WTC11 (cell line): Measurements from ENCODE around the gene KIF19. TPM values are rescaled to one million over a fixed set of nuclear protein-coding genes. Genes with fewer than 3 reads are reported as not detected.

Experiments
- ATAC-seq: fragments of 200-7000 bp; cut with Tn5 transposase; 2 replicates; pipeline ENCODE4 v1.10.0; 2021; ENCODE audit warnings: mild to moderate bottlenecking, moderate library complexity
- CTCF ChIA-PET: fragments of 300-600 bp; sonication (Branson Sonifier 250); formaldehyde crosslinking; loops from one replicate; lab custom pipeline; 2021; ENCODE audit warnings: antibody characterized with exemption; lab: Charles Lee
- POLR2A ChIA-PET: fragments of 350-600 bp; sonication (Branson Sonifier 250); formaldehyde crosslinking; loops from one replicate; lab custom pipeline; 2021; ENCODE audit warnings: antibody characterized with exemption; lab: Charles Lee
- DNase-seq: peaks from one replicate; pipeline ENCODE4 v3.0.0; 2021; ENCODE audit warnings: low spot score
- H3K27ac Mint-ChIP-seq: 2 replicates; pipeline ENCODE4 v1.8.0; 2021; ENCODE audit warnings: mixed read lengths
- H3K27me3 Mint-ChIP-seq: 2 replicates; pipeline ENCODE4 v1.8.0; 2021; ENCODE audit warnings: low read depth, mild to moderate bottlenecking, moderate library complexity, mixed read lengths
- H3K36me3 Mint-ChIP-seq: 2 replicates; pipeline ENCODE4 v1.8.0; 2021; ENCODE audit warnings: mixed read lengths
- H3K4me1 Mint-ChIP-seq: 2 replicates; pipeline ENCODE4 v1.8.0; 2022; ENCODE audit warnings: mixed read lengths
- H3K4me3 Mint-ChIP-seq: 2 replicates; pipeline ENCODE4 v1.8.0; 2021; ENCODE audit warnings: mild to moderate bottlenecking, moderate library complexity, mixed read lengths
- H3K9me3 Mint-ChIP-seq: 2 replicates; pipeline ENCODE4 v1.8.0; 2021; ENCODE audit warnings: mixed read lengths
- CREM ChIP-seq: sonication (generic); formaldehyde crosslinking; IDR thresholded peaks from 2 replicates; pipeline ENCODE4 v1.8.1; 2022; ENCODE audit warnings: mild to moderate bottlenecking, missing genetic modification reagents, moderate library complexity
- E2F1 ChIP-seq: sonication (generic); formaldehyde crosslinking; IDR thresholded peaks from 2 replicates; pipeline ENCODE4 v1.8.0; 2022; ENCODE audit warnings: mild to moderate bottlenecking, missing genetic modification reagents
- ESRRA ChIP-seq: sonication (generic); formaldehyde crosslinking; IDR thresholded peaks from 2 replicates; pipeline ENCODE4 v1.8.1; 2022; ENCODE audit warnings: mild to moderate bottlenecking, missing genetic modification reagents, borderline replicate concordance
- FOXP4 ChIP-seq: sonication (generic); formaldehyde crosslinking; IDR thresholded peaks from 2 replicates; pipeline ENCODE4 v1.8.0; 2022; ENCODE audit warnings: mild to moderate bottlenecking, missing genetic modification reagents
- GTF2I ChIP-seq: fragments of 250-450 bp; sonication (Bioruptor Pico); conservative IDR thresholded peaks from 2 replicates; pipeline ENCODE4 v1.4.0; 2021; ENCODE audit warnings: mild to moderate bottlenecking
- IRF2 ChIP-seq: sonication (generic); formaldehyde crosslinking; IDR thresholded peaks from 2 replicates; pipeline ENCODE4 v1.8.0; 2022; ENCODE audit warnings: low read depth, missing genetic modification reagents, borderline replicate concordance
- JUN ChIP-seq: sonication (generic); formaldehyde crosslinking; IDR thresholded peaks from 2 replicates; pipeline ENCODE4 v1.8.0; 2023; ENCODE audit warnings: mild to moderate bottlenecking, missing genetic modification reagents
- MAX ChIP-seq: sonication (generic); formaldehyde crosslinking; IDR thresholded peaks from 2 replicates; pipeline ENCODE4 v1.8.0; 2022; ENCODE audit warnings: mild to moderate bottlenecking, missing genetic modification reagents
- MYBL2 ChIP-seq: sonication (generic); formaldehyde crosslinking; IDR thresholded peaks from 2 replicates; pipeline ENCODE4 v1.8.1; 2023; ENCODE audit warnings: mild to moderate bottlenecking, moderate library complexity, missing genetic modification reagents
- NR1H2 ChIP-seq: sonication (generic); formaldehyde crosslinking; IDR thresholded peaks from 2 replicates; pipeline ENCODE4 v1.9.0; 2021; ENCODE audit warnings: mild to moderate bottlenecking, moderate library complexity, missing genetic modification reagents
- PREB ChIP-seq: sonication (generic); formaldehyde crosslinking; IDR thresholded peaks from 2 replicates; pipeline ENCODE4 v1.8.1; 2022; ENCODE audit warnings: mild to moderate bottlenecking, missing genetic modification reagents, moderate library complexity, borderline replicate concordance
- RELA ChIP-seq: sonication (generic); formaldehyde crosslinking; IDR thresholded peaks from 2 replicates; pipeline ENCODE4 v1.8.1; 2022; ENCODE audit warnings: missing genetic modification reagents, mild to moderate bottlenecking, borderline replicate concordance
- SMAD4 ChIP-seq: sonication (generic); formaldehyde crosslinking; IDR thresholded peaks from 2 replicates; pipeline ENCODE4 v1.8.0; 2022; ENCODE audit warnings: mild to moderate bottlenecking, missing genetic modification reagents
- SOX15 ChIP-seq: fragments of 250-450 bp; sonication (Bioruptor Pico); IDR thresholded peaks from 2 replicates; pipeline ENCODE4 v1.9.0; 2021; ENCODE audit warnings: mild to moderate bottlenecking
- ZBTB21 ChIP-seq: sonication (generic); formaldehyde crosslinking; IDR thresholded peaks from 2 replicates; pipeline ENCODE4 v1.8.1; 2023; ENCODE audit warnings: mild to moderate bottlenecking, missing genetic modification reagents, borderline replicate concordance
- ZMAT4 ChIP-seq: fragments of 250-450 bp; sonication (Bioruptor Pico); IDR thresholded peaks from 2 replicates; pipeline ENCODE4 v1.9.0; 2021; ENCODE audit warnings: mild to moderate bottlenecking
- ZNF281 ChIP-seq: sonication (generic); formaldehyde crosslinking; IDR thresholded peaks from 2 replicates; pipeline ENCODE4 v1.8.0; 2023; ENCODE audit warnings: mild to moderate bottlenecking, missing genetic modification reagents
- ZNF317 ChIP-seq: sonication (generic); formaldehyde crosslinking; IDR thresholded peaks from 2 replicates; pipeline ENCODE4 v1.8.1; 2023; ENCODE audit warnings: low read depth, mild to moderate bottlenecking, moderate library complexity, missing genetic modification reagents, borderline replicate concordance
- ZNF396 ChIP-seq: fragments of 250-450 bp; sonication (Bioruptor Pico); IDR thresholded peaks from 2 replicates; pipeline ENCODE4 v1.8.0; 2021; ENCODE audit warnings: mild to moderate bottlenecking, moderate library complexity, borderline replicate concordance
- ZNF423 ChIP-seq: fragments of 250-450 bp; sonication (Bioruptor Pico); IDR thresholded peaks from 2 replicates; pipeline ENCODE4 v2.1.2; 2022; ENCODE audit warnings: mild to moderate bottlenecking, moderate library complexity
- total RNA-seq: library from RNA; stranded (reverse); gene quantifications from 3 replicates; pipeline ENCODE4 v1.2.3, GENCODE V29; 2021

The KIF19 gene
- total RNA-seq, 1 experiment from 2014 or later: 0.44 TPM

- no peak for TF ChIP-seq MAX (CRISPR knock-in tag)
- TF ChIP-seq, all 79 proteins: peak for 0
Measured at GRCh38 chr17:74329378-74329777, 3.4 kb downstream of the KIF19 start (continued).

- DNase-seq: no peak
- POLR2A ChIA-PET: no interaction called here
- Mint-ChIP-seq H3K27me3 (peaks cover 22% of the 10 kb centered on the region), H3K4me1 (peaks cover 25% of the 10 kb centered on the region), H3K9me3 (peaks cover 6% of the 10 kb centered on the region; the same call in 1 of the 2 replicates), H3K27ac (no peak overlapping the region), H3K4me3 (no peak overlapping the region), H3K36me3 (0 out of 2 replicates have a peak, but pooled peaks cover 3% of the 10 kb centered on the region)
- ATAC-seq: no peak
- TF ChIP-seq SOX15 (no peak), JUN (no peak), E2F1 (CRISPR knock-in tag) (no peak), NR1H2 (no peak), IRF2 (no peak), GTF2I (CRISPR knock-in tag) (no peak), FOXP4 (CRISPR knock-in tag) (no peak), ESRRA (no peak), CREM (no peak), MYBL2 (no peak), ZNF317 (CRISPR knock-in tag) (no peak), ZNF423 (CRISPR knock-in tag) (no peak), ZNF281 (CRISPR knock-in tag) (no peak), ZMAT4 (CRISPR knock-in tag) (no peak), ZNF396 (CRISPR knock-in tag) (no peak), PREB (no peak), RELA (no peak), ZBTB21 (no peak), SMAD4 (no peak)
- CTCF ChIA-PET: interaction anchor here (0.9 to 2.9 kb wide), 3 partner anchors 21 to 38 kb away, joined by 4 to 12 read pairs (median 8); no protein-coding TSS in a partner anchor
Measured at GRCh38 chr17:74330446-74330845, 4.4 kb downstream of the KIF19 start.
